Activated CD4-positive, alpha-beta T cell treated with anti-CD3 and anti-CD28 coated beads, Interleukin-2, amount 10 ng/mL, durations not matched to agents 24 days and 14 days (primary cell): ENCODE measurements around the gene IFT81. TPM values are rescaled to one million over a fixed set of nuclear protein-coding genes. Genes with fewer than 3 reads are reported as not detected.

ENCODE experiments used
- DNase-seq: peaks from one replicate; pipeline ENCODE4 v3.0.0; 2022
- H3K27ac Mint-ChIP-seq: one replicate; pipeline ENCODE4 v1.8.0; 2022; ENCODE audit warnings: mild to moderate bottlenecking, mixed read lengths
- H3K27me3 Mint-ChIP-seq: one replicate; pipeline ENCODE4 v1.8.0; 2022; ENCODE audit warnings: mixed read lengths
- H3K36me3 Mint-ChIP-seq: one replicate; pipeline ENCODE4 v1.8.0; 2022; ENCODE audit warnings: low read depth, mild to moderate bottlenecking, mixed read lengths
- H3K4me1 Mint-ChIP-seq: one replicate; pipeline ENCODE4 v1.8.0; 2021; ENCODE audit warnings: mixed read lengths
- H3K4me3 Mint-ChIP-seq: one replicate; pipeline ENCODE4 v1.8.0; 2022; ENCODE audit warnings: mild to moderate bottlenecking, moderate library complexity, mixed read lengths
- H3K9me3 Mint-ChIP-seq: one replicate; pipeline ENCODE4 v1.8.0; 2021; ENCODE audit warnings: mixed read lengths
- intact Hi-C: fragments of 100-400 bp; cut with micrococcal nuclease; formaldehyde crosslinking; loops from one replicate; pipeline ENCODE4 v1.15.1; 2023
- total RNA-seq: library from RNA; stranded (reverse); gene quantifications from 2 replicates; pipeline ENCODE4 v1.2.3, GENCODE V29; 2022

Gene IFT81
- total RNA-seq, 1 donor from 2014 or later: 1.6 TPM

- peaks cover 14% of the 10 kb centered on the region for H3K36me3 Mint-ChIP-seq
- peaks cover 6% of the 10 kb centered on the region for H3K4me1 Mint-ChIP-seq
- no peak for DNase-seq
- no peak overlapping the region for H3K4me3 Mint-ChIP-seq
- intact Hi-C loops: no loop called here
- H3K27me3 Mint-ChIP-seq: no peaks in the 10 kb centered on the region
- H3K9me3 Mint-ChIP-seq: peaks cover 8% of the 10 kb centered on the region
- H3K27ac Mint-ChIP-seq: no peak overlapping the region
Observed at GRCh38 chr12:110157539-110157938, 33.4 kb downstream of the IFT81 start.

- DNase-seq: no peak
- no peak overlapping the region for H3K27ac Mint-ChIP-seq
- H3K36me3 Mint-ChIP-seq: peaks cover 14% of the 10 kb centered on the region
- peaks cover 6% of the 10 kb centered on the region for H3K4me1 Mint-ChIP-seq
- no peaks in the 10 kb centered on the region for H3K27me3 Mint-ChIP-seq
- peaks cover 8% of the 10 kb centered on the region for H3K9me3 Mint-ChIP-seq
- intact Hi-C loops: no loop called here
- no peak overlapping the region for H3K4me3 Mint-ChIP-seq
Observed at GRCh38 chr12:110159671-110160245, 35.6 kb downstream of the IFT81 start.

GRCh38 chr12:110165540-110166159 lies 41.5 kb downstream of the IFT81 start:
- Mint-ChIP-seq H3K27ac (no peak overlapping the region), H3K9me3 (no peaks in the 10 kb centered on the region), H3K27me3 (peaks cover 3% of the 10 kb centered on the region), H3K36me3 (no peaks in the 10 kb centered on the region), H3K4me1 (no peaks in the 10 kb centered on the region), H3K4me3 (no peak overlapping the region)
- DNase-seq: no peak
- intact Hi-C loops: no loop called here

- Mint-ChIP-seq H3K9me3 (no peaks in the 10 kb centered on the region), H3K36me3 (no peaks in the 10 kb centered on the region), H3K27ac (no peak overlapping the region), H3K4me1 (no peaks in the 10 kb centered on the region), H3K27me3 (peaks cover 3% of the 10 kb centered on the region), H3K4me3 (no peak overlapping the region)
- no peak for DNase-seq
- intact Hi-C loops: no loop called here
Observed at GRCh38 chr12:110168732-110169455, 44.7 kb downstream of the IFT81 start.

- DNase-seq: no peak
- intact Hi-C loops: no loop called here
- H3K4me3 Mint-ChIP-seq: no peak overlapping the region
- H3K36me3 Mint-ChIP-seq: no peaks in the 10 kb centered on the region
- no peaks in the 10 kb centered on the region for H3K9me3 Mint-ChIP-seq
- no peaks in the 10 kb centered on the region for H3K4me1 Mint-ChIP-seq
- no peak overlapping the region for H3K27ac Mint-ChIP-seq
- H3K27me3 Mint-ChIP-seq: peaks cover 3% of the 10 kb centered on the region
Observed at GRCh38 chr12:110170535-110171185, 46.5 kb downstream of the IFT81 start.

- Mint-ChIP-seq H3K4me1 (no peaks in the 10 kb centered on the region), H3K27me3 (peaks cover 7% of the 10 kb centered on the region), H3K27ac (no peak overlapping the region), H3K4me3 (no peak overlapping the region), H3K9me3 (no peaks in the 10 kb centered on the region), H3K36me3 (no peaks in the 10 kb centered on the region)
- no peak for DNase-seq
- intact Hi-C loops: no loop called here
Observed at GRCh38 chr12:110171186-110171538, 47.0 kb downstream of the IFT81 start.

- Mint-ChIP-seq H3K36me3 (no peaks in the 10 kb centered on the region), H3K27ac (no peak overlapping the region), H3K4me3 (no peak overlapping the region), H3K27me3 (peaks cover 7% of the 10 kb centered on the region), H3K4me1 (no peaks in the 10 kb centered on the region), H3K9me3 (no peaks in the 10 kb centered on the region)
- intact Hi-C loops: no loop called here
- no peak for DNase-seq
Observed at GRCh38 chr12:110171636-110172035, 47.5 kb downstream of the IFT81 start.

GRCh38 chr12:110174373-110174996 lies 50.3 kb downstream of the IFT81 start:
- no peaks in the 10 kb centered on the region for H3K36me3 Mint-ChIP-seq
- H3K4me3 Mint-ChIP-seq: no peak overlapping the region
- peaks cover 4% of the 10 kb centered on the region for H3K27me3 Mint-ChIP-seq

DNA sequence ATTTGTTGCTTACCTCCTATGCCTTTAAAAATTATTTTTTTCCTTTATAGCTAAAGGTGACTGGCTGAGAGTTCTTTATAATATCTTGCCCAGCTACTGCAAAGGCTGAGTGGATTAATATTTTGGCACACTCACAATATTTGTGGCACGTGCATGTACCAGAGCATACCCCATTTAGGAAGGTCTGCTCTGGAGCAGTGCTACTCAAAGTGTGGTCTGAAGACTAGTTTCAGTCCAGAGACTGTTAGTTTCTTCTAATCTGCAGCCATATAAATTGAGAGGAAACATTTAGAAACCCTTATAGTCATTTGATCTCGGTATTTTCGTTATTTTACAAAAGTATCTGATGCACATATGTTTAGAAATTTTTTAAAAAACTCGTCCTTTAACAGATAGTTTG lies 51.0 kb downstream of the IFT81 start:
- H3K9me3 Mint-ChIP-seq: no peaks in the 10 kb centered on the region
- intact Hi-C loops: no loop called here
- H3K4me1 Mint-ChIP-seq: no peaks in the 10 kb centered on the region
- no peak for DNase-seq
- H3K36me3 Mint-ChIP-seq: no peaks in the 10 kb centered on the region
- H3K27ac Mint-ChIP-seq: no peak overlapping the region
- H3K27me3 Mint-ChIP-seq: peaks cover 4% of the 10 kb centered on the region
- H3K4me3 Mint-ChIP-seq: no peak overlapping the region

More at GRCh38 chr12:110174373-110174996, 50.3 kb downstream of the IFT81 start:
- intact Hi-C loops: no loop called here
- no peak for DNase-seq
- H3K9me3 Mint-ChIP-seq: no peaks in the 10 kb centered on the region
- no peak overlapping the region for H3K27ac Mint-ChIP-seq
- H3K4me1 Mint-ChIP-seq: no peaks in the 10 kb centered on the region

GRCh38 chr12:110176745-110177144 lies 52.6 kb downstream of the IFT81 start:
- Mint-ChIP-seq H3K27ac (no peak overlapping the region), H3K36me3 (no peaks in the 10 kb centered on the region), H3K4me3 (no peak overlapping the region), H3K4me1 (no peaks in the 10 kb centered on the region), H3K27me3 (peaks cover 4% of the 10 kb centered on the region), H3K9me3 (no peaks in the 10 kb centered on the region)
- intact Hi-C loops: no loop called here
- no peak for DNase-seq

DNA sequence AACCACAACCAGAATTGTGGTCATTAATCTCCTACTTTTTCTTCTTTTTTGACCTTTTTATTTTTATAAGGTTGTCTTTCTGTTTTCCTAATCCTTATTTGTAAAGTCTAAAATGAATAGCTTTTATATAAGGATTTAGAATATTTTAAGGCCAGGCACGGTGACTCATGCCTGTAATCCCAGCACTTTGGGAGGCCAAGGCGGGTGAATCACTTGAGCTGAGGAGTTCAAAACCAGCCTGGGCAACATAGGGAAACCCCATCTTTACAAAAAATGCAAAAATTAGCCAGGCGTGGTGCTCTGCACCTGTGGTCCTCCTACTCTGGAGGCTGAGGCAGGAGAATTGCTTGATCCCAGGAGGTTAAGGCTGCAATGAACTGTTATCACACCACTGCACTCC lies 55.1 kb downstream of the IFT81 start:
- H3K27ac Mint-ChIP-seq: no peak overlapping the region
- no peaks in the 10 kb centered on the region for H3K36me3 Mint-ChIP-seq
- H3K9me3 Mint-ChIP-seq: no peaks in the 10 kb centered on the region
- H3K4me3 Mint-ChIP-seq: no peak overlapping the region
- DNase-seq: no peak
- peaks cover 4% of the 10 kb centered on the region for H3K27me3 Mint-ChIP-seq
- no peaks in the 10 kb centered on the region for H3K4me1 Mint-ChIP-seq
- intact Hi-C loops: no loop called here

- no peaks in the 10 kb centered on the region for H3K36me3 Mint-ChIP-seq
- no peak overlapping the region for H3K4me3 Mint-ChIP-seq
- no peaks in the 10 kb centered on the region for H3K4me1 Mint-ChIP-seq
- H3K27ac Mint-ChIP-seq: no peak overlapping the region
- no peaks in the 10 kb centered on the region for H3K9me3 Mint-ChIP-seq
- intact Hi-C loops: no loop called here
- peaks cover 4% of the 10 kb centered on the region for H3K27me3 Mint-ChIP-seq
- no peak for DNase-seq
Observed at GRCh38 chr12:110180591-110181005, 56.4 kb downstream of the IFT81 start.

- H3K4me3 Mint-ChIP-seq: no peak overlapping the region
- peaks cover 11% of the 10 kb centered on the region for H3K9me3 Mint-ChIP-seq
- intact Hi-C loops: no loop called here
- no peaks in the 10 kb centered on the region for H3K27me3 Mint-ChIP-seq
- H3K27ac Mint-ChIP-seq: no peak overlapping the region
- peaks cover 5% of the 10 kb centered on the region for H3K36me3 Mint-ChIP-seq
- no peak for DNase-seq
- no peaks in the 10 kb centered on the region for H3K4me1 Mint-ChIP-seq
Observed at GRCh38 chr12:110182281-110182680, 58.1 kb downstream of the IFT81 start.

DNA sequence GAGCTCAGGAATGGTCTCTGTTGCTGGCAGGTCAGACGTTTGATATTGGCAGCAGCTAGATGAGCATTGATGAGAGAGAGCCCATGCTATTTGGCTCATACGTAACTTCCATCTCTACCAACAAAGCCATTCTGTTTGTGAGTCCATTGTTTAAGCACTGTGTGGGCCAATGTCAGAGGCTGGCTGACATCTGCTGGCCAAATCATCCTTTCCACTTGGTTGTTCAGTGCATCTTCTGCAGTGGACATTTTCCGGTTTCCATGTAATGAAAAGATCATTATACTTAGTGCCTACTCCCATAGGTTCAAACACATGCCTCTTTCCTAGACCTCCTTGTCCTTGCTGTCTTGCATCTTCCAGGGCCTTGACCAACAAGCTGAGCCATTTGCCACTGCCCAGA lies 59.2 kb downstream of the IFT81 start:
- Mint-ChIP-seq H3K27ac (no peak overlapping the region), H3K36me3 (peaks cover 5% of the 10 kb centered on the region), H3K4me3 (no peak overlapping the region), H3K27me3 (no peaks in the 10 kb centered on the region), H3K9me3 (peaks cover 11% of the 10 kb centered on the region), H3K4me1 (no peaks in the 10 kb centered on the region)
- intact Hi-C loops: no loop called here
- no peak for DNase-seq
